DND-41 (cell line): ENCODE results near the gene PITHD1.
A peak's percentile ranks its signal among the peaks of the same experiment; 100 is the strongest.

Source experiments
- ATAC-seq: fragments of 200-7000 bp; cut with Tn5 transposase; 3 replicates; pipeline ENCODE4 v1.9.1; 2021; ENCODE audit warnings: low read depth; ENCODE audit not compliant: insufficient read depth
- DNase-seq: peaks from one replicate; pipeline ENCODE4 v3.0.0-alpha.2; 2020
- H2AFZ ChIP-seq: 2 replicates; pipeline ENCODE4 v1.6.0; 2012; ENCODE audit warnings: low read depth, low read length
- H3K27ac ChIP-seq: 2 replicates; pipeline ENCODE4 v1.5.1; 2012; ENCODE audit warnings: low read length, inconsistent platforms
- H3K27me3 ChIP-seq: fragments of 200-600 bp; sonication (generic); 2 replicates; pipeline ENCODE4 v1.6.0; 2012; ENCODE audit warnings: low read length, mild to moderate bottlenecking, inconsistent platforms; ENCODE audit not compliant: insufficient read depth, poor library complexity
- H3K36me3 ChIP-seq: 2 replicates; pipeline ENCODE4 v1.5.1; 2012; ENCODE audit warnings: low read length, inconsistent platforms; ENCODE audit not compliant: insufficient read depth
- H3K4me1 ChIP-seq: 2 replicates; pipeline ENCODE4 v1.5.1; 2012; ENCODE audit warnings: mild to moderate bottlenecking, low read length; ENCODE audit not compliant: insufficient read depth
- H3K4me2 ChIP-seq: 2 replicates; pipeline ENCODE4 v1.6.0; 2012; ENCODE audit warnings: mild to moderate bottlenecking, moderate library complexity, low read length, inconsistent platforms; ENCODE audit not compliant: insufficient read depth
- H3K4me3 ChIP-seq, 2 experiments: fragments of 200-600 bp in 1 of 2; shearing (Covaris generic) in 1 of 2; 2 replicates each; pipeline ENCODE4 v1.5.1; 2012 to 2016; ENCODE audit warnings: inconsistent platforms in 2 of 2, low read length in 2 of 2, mild to moderate bottlenecking in 2 of 2, low read depth in 1 of 2, moderate library complexity in 1 of 2
- H3K79me2 ChIP-seq: 2 replicates; pipeline ENCODE4 v1.6.0; 2012; ENCODE audit warnings: low read length, inconsistent platforms; ENCODE audit not compliant: insufficient read depth
- H3K9ac ChIP-seq: 2 replicates; pipeline ENCODE4 v1.6.0; 2012; ENCODE audit warnings: low read depth, mild to moderate bottlenecking, inconsistent platforms, low read length, moderate library complexity
- H3K9me3 ChIP-seq: 2 replicates; pipeline ENCODE4 v1.5.1; 2012; ENCODE audit warnings: low read length, moderate library complexity, mild to moderate bottlenecking, inconsistent platforms; ENCODE audit not compliant: insufficient read depth, severe bottlenecking
- H4K20me1 ChIP-seq: 2 replicates; pipeline ENCODE4 v1.6.0; 2012; ENCODE audit warnings: low read length; ENCODE audit not compliant: insufficient read depth
- CTCF ChIP-seq: IDR thresholded peaks from 2 replicates; pipeline ENCODE4 v1.5.1; 2012; ENCODE audit warnings: borderline replicate concordance, low read length, moderate library complexity, mild to moderate bottlenecking; ENCODE audit not compliant: poor library complexity, severe bottlenecking; ENCODE audit errors: extremely low read depth
- EZH2 ChIP-seq: IDR thresholded peaks from 3 replicates; pipeline ENCODE4 v1.6.1; 2012; ENCODE audit warnings: borderline replicate concordance, low read depth, mild to moderate bottlenecking, moderate library complexity, low read length, inconsistent platforms; ENCODE audit not compliant: severe bottlenecking

Gene PITHD1

DNA sequence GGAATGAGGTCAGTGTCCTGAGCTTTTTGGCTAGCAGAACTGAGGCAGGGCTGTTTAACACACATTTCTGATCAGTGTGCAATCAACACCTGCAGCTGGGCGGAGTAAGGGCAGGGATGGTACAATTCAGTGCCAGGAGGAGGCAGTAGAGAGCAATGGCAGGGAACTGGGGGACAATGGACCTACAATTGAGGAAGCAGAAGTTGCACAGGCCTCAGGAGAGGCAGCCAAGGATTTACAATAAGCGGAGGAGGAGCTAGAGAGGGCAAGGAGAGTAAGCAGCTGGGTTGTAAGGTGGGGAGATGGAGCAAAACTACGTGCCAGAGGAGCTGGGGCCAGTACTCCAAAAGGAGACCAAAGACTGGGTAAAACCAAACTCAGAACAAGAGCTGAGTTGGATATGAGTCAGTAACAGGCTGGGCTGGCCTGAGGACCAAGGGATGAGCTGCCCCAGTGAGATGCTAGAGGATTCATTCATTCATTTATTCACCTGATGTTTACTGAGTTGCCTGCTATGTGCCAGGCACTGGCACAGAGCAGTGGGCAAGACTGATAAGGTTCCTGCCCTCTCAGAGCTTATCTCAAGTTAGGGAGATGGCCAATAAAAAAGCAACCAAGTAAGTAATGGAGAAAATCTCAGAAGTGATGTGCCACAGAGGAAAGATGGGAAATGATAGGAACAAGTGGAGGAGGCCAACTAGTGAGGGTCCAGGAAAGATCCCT lies 32.8 kb downstream of the PITHD1 start:
- no peaks in the 10 kb centered on the region for H3K4me1 ChIP-seq
- H3K27me3 ChIP-seq = no peaks in the 10 kb centered on the region
- DNase-seq (peak; percentile 68), ATAC-seq (peak; percentile 74)
- TF ChIP-seq CTCF (peak; percentile 81), EZH2 (no peak)
- no peaks in the 10 kb centered on the region for H3K9me3 ChIP-seq
- H3K27ac ChIP-seq = no peak overlapping the region
- H3K9ac ChIP-seq = no peak overlapping the region
- peak overlapping the region; percentile 19; the same call in 1 of the 2 replicates for H2AFZ ChIP-seq
- no peak overlapping the region for H3K4me3 ChIP-seq
- H3K36me3 ChIP-seq = peaks cover 35% of the 10 kb centered on the region
- no peaks in the 10 kb centered on the region for H4K20me1 ChIP-seq
- no peaks in the 10 kb centered on the region for H3K79me2 ChIP-seq
- H3K4me2 ChIP-seq = no peak overlapping the region

GRCh38 chr1:23814016-23814415 lies 35.8 kb downstream of the PITHD1 start:
- H2AFZ ChIP-seq = no peak overlapping the region
- H3K4me2 ChIP-seq = no peak overlapping the region
- DNase-seq (no peak), ATAC-seq (no peak)
- no peak for TF ChIP-seq CTCF
- TF ChIP-seq EZH2 = no peak
- H3K4me3 ChIP-seq = no peak overlapping the region
- H4K20me1 ChIP-seq = no peaks in the 10 kb centered on the region
- H3K9ac ChIP-seq = no peak overlapping the region
- H3K27ac ChIP-seq = no peak overlapping the region
- H3K79me2 ChIP-seq = no peaks in the 10 kb centered on the region
- H3K36me3 ChIP-seq = peaks cover 40% of the 10 kb centered on the region
- H3K27me3 ChIP-seq = no peaks in the 10 kb centered on the region
- no peaks in the 10 kb centered on the region for H3K4me1 ChIP-seq
- no peaks in the 10 kb centered on the region for H3K9me3 ChIP-seq

GRCh38 chr1:23816361-23816760 lies 38.1 kb downstream of the PITHD1 start:
- Histone ChIP-seq H3K9ac (no peak overlapping the region), H3K27me3 (no peaks in the 10 kb centered on the region), H3K36me3 (peaks cover 36% of the 10 kb centered on the region), H3K4me3 (no peak overlapping the region), H3K4me1 (no peaks in the 10 kb centered on the region), H3K79me2 (no peaks in the 10 kb centered on the region), H3K9me3 (no peaks in the 10 kb centered on the region), H4K20me1 (no peaks in the 10 kb centered on the region), H3K27ac (no peak overlapping the region), H3K4me2 (no peak overlapping the region), H2AFZ (no peak overlapping the region)
- DNase-seq (no peak), ATAC-seq (no peak)
- TF ChIP-seq EZH2 (no peak), CTCF (no peak)
